Measurements from ENCODE around the gene DUXB.

The DUXB gene, protein sequence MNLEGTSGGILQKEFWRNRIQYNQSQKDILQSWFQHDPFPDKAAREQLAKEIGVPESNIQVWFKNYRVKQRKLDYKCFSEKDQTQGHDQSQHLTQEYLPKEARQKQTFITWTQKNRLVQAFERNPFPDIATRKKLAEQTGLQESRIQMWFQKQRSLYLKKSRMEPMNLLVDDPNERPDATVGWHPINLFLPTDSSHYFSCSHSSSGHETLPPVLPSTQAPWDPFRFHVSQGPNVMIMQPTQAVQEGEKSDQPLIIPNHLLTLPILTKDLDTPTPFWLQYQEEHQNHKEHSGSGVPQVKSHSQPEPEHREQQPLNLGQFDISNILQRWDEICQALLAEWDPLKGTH

DNA sequence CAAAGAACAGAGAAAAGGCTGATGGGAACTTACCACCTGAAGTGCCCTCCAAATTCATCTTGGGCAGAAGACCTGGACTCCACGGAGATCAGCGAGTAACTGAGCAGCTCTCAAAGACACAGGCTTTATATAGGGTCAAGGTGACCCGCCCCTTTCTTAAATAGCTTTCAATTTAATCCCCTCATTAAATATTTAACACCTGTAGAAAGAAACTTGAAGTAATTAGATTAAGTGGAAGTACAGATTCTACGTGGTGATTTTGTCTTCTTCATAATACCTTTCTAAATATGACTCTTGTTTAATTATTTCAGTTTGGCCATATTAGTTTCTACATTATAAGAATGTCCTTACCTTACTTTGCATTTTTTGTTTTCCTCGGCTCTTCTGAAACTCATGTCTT, at the start of gene DUXB:
Gene DUXB (minus strand): TSS at position 101 of the 400 bp plus-strand sequence. CDS start 43 bp downstream, at position 58.
- DNase-seq (ENCODE audit: low spot score): no peak

DNA sequence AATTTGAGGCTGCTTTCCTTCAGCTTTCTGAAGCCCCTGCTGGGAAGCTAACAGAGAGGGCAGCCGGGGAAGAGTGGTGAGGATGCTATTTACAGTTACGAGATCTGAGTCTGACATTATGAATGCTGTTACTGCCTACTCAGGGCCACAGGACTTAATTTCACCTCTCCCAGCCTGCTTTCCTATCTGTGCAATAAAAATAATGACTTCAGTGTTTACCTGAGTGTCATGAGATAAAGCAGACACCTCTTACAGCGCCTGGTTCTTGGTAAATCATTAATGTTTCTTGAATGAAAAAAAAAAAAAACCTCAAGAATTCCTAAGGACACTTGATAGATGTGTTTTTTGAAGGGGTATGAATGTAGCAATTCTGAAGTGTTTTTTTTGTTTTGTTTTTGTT, 49.3 kb upstream of the DUXB start:
- DNase-seq (ENCODE audit: low spot score): no peak

DNA sequence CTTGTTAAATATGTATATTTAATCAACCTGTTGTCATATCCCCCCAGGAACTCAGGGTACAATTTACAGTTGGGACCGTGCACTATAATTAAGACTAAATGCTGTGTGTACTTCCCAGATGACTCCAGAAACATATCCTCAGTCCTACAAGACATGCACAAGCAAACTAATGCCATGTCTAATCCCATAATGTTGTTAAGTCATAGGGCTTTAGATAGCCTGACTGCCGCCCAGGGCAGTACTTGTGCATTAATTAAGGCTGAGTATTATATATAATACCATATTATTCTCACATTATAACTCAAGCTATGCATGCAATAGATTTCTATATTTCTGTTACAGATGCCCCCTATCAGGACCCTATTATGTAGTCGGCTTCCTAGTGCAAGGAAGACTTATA, 45.1 kb upstream of the DUXB start:
- DNase-seq (ENCODE audit: low spot score): no peak

DNA sequence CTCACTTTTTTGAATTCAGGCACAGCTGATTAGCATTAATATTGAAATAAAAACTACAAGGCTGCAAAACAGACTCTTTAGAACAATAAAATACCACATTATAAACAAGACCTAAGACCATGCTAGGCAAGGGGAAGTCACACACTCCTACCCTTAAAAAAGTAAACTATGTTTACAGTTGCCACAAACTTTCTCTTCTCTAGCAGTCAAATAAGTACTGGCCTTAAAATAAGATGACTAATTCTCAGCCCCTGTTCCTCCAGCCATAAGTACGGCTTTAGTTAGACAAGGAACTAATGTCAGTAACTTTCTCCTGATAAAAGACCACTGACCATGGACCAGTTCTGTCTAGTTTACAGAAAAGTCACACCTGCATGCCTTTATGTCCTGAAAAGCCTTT, 44.6 kb upstream of the DUXB start:
- no peak for DNase-seq (ENCODE audit: low spot score)

DNA sequence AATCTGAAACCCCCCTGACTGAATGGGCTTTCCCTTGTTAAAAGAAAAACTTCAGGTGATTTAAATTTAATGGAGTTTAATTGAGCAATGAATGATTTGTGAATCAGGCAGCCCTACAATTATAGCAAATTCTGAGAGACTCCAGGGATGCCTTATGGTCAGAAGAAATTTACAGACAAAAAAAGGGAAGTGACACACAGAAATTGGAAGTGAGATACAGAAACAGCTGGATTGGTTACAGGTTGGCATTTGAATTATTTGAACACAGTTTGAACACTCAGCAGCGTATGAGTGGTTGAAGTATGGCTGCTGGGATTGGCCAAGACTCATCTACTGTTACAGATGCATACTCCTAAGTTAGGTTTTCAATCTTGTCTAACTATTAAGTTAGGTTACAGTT, 44.0 kb upstream of the DUXB start:
- no peak for DNase-seq (ENCODE audit: low spot score)

DNA sequence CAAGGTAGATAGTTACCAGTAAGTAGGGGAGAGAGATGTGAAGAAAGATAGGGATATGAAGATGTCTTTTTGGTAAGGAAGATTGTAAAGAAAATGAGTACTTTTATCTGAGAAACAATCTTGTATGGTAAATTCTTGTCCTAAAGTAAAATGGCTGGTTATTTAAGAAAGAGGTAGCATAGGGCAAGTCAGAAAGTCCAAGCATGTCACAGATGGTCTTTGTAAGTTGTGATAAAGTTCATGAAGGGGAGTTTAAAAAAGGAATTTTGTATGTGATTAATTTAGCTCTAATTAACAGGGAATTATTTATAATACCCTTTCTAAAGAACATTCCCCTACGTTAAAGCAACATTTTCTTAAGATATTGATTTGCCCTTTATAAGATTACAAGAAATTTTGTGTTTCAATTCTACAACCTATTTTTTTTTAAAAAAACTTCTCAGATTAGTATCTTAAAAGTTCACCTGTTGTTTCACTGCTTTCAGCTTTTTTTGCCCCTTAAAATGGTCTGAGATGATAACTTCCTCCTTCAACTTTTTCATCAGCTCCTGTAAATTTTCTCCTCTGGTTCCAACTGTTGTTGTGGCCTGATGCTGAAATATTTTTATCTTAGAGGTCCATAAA, 41.3 kb upstream of the DUXB start:
- DNase-seq (ENCODE audit: low spot score): no peak

DNA sequence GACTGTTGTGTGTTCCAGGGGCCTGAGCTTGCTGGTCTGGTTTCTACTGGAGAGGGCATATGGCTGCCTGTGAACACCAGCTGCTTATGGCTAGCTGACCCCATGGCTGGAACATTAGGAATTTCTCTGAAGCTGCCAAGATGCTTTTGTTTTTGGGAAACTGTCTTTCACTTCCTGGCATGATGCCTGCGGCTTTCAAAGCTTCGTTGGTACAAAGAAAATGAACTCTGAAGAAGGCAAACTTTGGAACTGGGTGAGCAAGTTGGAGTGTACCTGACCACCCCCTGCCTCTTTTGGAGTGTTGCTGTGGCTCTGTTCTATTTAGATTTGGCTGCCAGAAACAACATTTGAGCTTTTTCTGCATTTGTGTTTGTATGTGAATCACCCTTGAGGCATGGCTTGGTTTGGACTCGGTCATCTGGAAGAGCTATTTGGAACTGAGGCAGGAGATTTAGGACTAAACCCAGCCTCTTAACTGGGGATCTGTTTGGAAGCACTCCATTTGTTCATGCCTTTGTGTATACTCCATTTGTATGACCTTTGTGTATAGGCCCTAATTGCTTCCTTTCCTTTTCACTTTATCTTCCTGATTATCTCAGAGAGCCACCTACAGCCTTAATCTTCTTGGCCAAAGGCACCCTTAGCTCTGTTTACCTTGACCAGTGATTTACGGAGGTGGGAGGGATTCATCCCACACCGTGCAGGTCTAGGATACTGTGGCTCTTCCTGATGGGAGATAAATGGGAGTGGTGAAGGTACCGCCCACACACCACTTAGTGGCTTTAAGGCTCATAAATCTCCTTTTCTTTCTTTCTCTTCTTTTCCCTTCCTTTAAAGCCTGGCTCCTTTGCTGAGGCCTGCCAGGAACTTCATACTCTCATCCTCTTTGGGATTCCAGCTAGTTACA, 32.3 kb upstream of the DUXB start:
- DNase-seq (ENCODE audit: low spot score): no peak

DNA sequence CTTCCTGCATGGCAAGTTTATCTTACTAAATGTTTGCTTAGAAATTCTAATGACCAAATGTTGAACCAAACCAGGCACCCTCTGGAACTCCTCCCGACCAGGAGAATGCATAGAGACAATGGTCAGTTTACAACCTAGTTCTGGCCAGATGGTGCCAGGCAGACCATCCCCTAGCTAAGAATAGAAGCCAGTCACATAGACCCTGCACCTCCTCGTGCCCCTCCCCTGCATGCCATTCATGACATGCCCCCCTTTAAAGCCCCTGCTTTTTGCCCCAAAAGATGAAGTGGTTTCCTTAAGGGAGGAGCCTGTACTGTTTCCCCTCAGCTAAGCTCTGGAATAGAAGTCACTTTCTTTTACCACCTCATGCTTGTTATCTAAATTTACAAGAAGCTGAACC, 31.6 kb upstream of the DUXB start:
- DNase-seq (ENCODE audit: low spot score): no peak

DNA sequence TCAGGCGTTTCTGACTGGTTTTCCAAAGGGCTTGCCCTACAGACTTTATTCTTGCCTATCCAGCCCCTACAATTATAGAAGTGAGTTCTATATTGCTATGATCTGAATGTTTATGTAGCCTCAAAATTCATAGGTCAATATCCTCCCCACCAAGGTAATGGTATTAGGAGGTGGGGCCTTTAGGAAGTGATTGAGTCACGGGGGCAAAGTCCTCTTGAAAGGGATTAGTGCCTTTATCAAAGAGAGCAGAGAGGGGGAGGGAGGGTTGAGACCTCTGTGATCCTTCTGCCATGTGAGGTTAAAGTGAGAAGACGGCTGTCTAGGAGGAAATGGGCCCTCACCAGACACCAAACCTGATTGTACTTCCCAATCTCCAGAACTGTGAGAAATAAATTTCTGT, 26.0 kb upstream of the DUXB start:
- no peak for DNase-seq (ENCODE audit: low spot score)

DNA sequence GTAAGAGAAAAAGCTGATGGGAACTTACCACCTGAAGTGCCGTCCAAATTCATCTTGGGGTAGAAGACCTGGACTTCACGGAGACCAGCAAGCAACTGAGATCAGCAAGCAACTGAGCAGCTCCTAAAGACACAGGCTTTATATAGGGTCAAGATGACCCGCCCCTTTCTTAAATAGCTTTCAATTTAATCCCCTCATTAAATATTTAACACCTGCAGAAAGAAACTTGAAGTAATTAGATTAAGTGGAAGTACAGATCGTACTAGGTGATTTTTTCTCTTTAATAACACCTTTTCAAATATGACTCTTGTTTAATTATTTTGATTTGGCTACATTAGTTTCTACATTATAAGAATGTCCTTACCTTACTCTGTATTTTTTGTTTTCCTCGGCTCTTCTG, 25.1 kb upstream of the DUXB start, which contains the start of gene CPHXL:
Gene CPHXL (minus strand): TSS at position 101 of the 400 bp plus-strand sequence. CDS start 48 bp downstream, at position 53.
- no peak for DNase-seq (ENCODE audit: low spot score)

DNA sequence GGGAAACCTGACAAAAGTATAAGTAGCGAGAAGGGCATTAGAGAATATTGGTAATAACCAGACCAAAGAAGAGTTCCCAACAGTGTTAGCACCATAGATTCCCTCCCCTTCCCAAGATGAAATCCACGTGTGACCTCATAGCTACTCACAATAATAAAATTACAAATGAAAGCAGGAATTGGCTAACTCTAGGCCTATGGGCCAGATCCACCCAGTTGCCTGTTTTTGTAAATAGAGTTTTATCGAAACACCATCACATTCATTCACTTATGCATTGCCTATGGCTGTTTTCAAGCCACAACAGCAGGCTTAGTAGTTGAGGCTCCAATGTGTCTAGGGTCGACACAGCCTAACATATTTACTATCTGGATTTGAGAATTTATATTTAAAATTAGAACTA, 17.2 kb upstream of the DUXB start:
- DNase-seq (ENCODE audit: low spot score): no peak

DNA sequence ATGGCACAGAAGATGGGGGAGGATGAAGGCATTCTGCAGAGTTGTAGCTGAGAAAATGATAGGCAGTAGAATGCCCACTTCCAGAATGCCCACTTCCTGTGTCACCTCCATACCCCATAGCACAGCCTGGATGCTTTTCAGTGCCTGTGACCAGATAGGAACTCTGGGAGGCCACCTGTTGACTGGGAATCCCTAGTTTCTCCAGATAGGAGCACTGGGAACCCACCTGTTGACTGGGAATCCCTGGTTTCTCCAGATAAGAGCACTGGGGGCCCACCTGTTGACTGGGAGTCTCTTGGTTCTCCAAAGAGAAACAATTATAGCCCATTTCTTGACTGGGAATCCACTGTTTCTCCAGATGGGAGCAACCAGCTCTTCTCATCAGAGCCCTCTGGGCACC, 13.4 kb upstream of the DUXB start:
- DNase-seq (ENCODE audit: low spot score): no peak

DNA sequence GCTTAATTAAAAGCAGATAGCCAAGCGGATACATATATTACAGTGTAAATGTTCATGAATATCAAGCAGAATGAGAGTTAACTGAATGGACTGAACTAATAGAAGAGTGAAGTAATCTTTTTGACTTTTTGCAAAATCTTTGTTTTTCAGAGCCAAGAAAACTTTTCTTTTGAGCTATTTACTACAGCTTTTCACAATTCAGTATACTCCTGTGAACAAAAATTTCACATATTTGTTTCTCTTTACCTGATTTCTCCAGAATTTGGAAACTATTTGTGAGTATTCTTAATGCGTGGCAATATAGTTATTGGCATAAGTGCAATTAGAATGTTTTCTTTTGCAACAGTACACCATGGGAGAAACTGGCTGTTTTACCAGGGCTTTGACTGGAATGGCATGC, 9.1 kb upstream of the DUXB start:
- DNase-seq (ENCODE audit: low spot score): no peak

DNA sequence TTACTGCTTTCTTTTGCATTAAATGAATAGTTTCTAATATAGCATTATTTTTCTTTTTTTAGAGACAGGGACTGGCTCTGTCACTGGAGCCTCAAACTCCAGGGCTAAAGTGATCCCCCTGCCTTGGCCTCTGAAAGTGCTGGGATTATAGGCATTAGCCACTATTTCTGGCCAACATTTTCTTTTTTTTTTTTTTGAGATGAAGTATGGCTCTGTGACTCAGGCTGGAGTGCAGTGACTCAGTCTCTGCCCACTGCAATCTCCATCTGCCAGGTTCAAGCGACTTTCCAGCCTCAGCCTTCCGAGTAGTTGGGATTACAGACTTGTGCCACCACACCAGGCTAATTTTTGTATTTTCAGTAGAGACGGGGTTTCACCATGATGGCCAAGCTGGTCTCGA, 2.0 kb upstream of the DUXB start:
- DNase-seq (ENCODE audit: low spot score): no peak

DNA sequence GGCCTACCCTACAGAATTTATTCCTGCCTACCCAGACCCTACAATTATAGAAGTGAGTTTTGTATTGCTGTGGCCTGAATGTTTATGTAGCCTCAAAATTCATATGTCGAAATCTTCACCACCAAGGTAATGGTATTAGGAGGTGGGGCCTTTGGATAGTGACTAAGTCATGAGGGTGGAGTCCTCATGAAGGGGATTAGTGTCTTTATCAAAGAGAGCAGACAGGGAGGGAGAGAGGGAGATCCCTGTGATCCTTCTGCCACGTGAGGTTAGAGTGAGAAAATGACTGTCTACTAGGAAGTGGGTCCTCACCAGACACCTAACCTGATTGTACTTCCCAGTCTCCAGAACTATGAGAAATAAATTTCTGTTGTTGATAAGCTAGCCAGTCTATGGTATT, 981 bp upstream of the DUXB start:
- DNase-seq (ENCODE audit: low spot score): no peak

DNA sequence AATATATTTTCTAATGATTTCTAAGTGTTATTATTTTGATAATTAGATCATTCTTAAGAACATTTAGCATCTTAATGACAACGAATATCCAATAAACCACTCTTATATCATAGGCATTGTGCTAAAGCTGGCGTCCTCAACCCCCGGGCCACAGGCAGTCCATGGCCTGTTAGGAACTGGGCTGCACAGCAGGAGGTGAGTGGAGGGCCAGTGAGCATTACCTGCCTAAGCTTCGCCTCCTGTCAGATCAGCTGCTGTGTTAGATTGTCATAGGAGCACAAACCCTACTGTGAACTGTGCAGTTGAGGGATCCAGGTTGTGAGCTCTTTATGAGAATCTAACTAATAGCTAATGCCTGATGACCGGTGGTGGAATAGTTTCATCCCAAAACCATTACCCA, 3.7 kb downstream of the DUXB start:
- DNase-seq (ENCODE audit: low spot score): no peak

DNA sequence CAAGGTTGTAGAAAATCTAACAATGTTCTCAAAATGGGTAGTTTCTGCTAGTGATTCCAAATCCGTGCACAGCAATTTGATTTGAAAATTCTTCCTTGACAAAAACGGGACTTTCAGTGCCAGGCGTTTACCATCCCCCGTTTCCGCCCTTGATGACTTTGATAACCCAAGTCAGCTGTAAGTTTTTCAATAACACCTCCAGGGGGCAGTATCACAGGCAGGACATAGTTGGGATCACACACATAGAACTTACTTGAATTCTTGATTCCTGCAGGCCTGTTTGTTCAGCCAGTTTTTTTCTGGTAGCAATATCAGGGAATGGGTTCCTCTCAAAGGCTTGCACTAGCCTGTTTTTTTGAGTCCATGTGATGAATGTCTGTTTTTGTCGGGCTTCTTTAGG, 5.6 kb downstream of the DUXB start:
- no peak for DNase-seq (ENCODE audit: low spot score)

DNA sequence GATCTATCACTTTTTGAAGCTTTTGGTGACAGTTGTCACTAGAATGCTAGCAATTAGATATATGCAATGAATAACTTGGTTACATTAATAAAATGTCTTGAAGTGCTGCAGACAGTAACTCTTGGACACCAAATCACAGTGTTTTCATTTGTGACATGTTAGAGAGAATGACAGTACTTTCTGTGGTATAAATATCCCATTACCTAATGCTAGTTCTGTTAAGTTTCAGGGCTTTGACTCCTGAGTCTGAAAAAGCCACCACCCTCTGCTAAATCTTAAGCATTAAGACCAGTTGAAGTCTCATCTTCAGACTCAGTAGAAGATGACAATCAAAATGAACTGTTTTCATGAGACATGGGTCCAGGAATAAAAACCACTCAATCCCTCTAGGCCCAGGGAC, 13.9 kb downstream of the DUXB start:
- no peak for DNase-seq (ENCODE audit: low spot score)

DNA sequence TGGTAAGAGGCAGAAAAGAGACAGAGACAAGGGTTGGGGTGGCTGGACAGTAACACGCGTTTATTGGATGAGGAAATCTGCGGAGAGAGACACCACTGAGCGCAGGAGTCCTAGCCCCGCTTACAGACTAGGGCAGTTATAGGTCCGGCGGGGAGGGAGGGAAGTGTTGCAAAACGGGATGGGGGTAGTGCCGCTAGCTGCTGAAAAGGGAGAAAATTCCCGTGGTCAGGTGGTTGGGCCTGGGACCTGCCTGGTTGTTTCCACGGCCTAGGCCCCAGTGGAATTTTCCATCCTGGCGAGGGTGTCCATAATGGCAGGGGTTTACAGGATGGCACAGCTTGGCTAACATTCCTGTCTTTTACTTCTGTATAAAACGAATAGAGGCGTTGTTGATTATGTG, 19.0 kb downstream of the DUXB start:
- DNase-seq (ENCODE audit: low spot score): no peak

DNA sequence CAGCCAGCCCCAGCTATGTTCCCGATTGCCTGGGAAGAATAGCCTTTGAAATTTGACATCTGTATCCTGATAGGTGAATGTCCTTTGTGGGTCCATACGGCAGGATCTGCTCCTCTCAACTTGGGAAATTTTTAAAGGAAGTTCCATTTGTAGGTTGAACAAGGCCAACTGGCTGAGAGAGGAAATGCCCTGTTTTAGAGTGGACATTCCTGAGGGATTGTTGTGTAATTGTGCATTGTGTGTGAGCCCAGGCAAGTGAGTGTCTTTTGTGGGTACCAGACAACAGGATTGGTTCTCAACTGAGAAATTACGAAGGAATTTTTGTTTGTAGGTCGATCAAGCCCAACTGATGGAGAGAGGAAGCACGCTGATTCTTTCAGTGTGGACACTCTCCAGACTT, 21.9 kb downstream of the DUXB start:
- no peak for DNase-seq (ENCODE audit: low spot score)

DNA sequence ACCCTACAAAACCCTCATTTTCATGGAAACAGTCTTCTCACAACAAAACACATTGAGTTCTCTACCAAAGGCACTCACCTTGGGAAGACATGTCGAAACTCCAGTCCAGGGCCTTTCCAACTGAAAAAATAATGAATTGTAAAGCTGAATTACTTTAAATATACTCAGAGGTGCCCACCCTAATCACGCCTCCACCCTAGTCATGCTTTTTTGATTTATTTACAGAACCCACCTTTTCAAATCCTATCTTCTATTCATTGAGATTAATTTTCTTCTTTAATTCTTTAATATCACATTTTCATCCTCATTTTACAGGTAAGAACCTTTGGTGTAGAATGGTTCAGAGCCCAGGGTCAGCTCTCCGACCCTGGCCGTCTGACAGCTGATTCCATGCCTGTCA, 24.4 kb downstream of the DUXB start, which contains the start of gene CPHXL2:
Gene CPHXL2 (minus strand): TSS at position 101 of the 400 bp plus-strand sequence. CDS start 10 bp downstream, at position 91.
- DNase-seq (ENCODE audit: low spot score): no peak

DNA sequence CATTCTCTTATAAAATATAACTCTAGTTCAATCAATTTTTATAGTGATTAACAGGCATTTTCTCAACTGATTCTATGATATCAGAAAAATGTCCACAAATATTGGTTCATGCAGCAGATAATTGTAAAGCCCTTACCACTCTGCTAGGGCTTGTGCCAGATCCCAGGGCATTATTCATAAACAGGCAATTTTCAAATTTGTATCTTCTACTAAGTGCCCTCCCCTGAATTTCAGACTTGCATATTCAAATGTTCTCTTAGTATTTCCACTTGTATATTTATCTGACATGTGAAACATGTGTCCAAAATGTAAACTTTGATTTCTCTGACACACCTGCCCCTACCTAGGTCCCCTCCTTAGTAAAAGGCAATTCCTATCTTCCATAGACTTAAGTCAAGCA, 33.8 kb downstream of the DUXB start:
- DNase-seq (ENCODE audit: low spot score): no peak

All from CD4-positive, alpha-beta T cell treated with Interleukin-15 for 4 hours (primary cell).